ENCODE data around the gene MYL6.
"Not testable (repeated sequence)": the region's sequence is repeated elsewhere in the genome, so short reads cannot be mapped to it uniquely, and the experiment has no call there.

The MYL6 gene

DNA sequence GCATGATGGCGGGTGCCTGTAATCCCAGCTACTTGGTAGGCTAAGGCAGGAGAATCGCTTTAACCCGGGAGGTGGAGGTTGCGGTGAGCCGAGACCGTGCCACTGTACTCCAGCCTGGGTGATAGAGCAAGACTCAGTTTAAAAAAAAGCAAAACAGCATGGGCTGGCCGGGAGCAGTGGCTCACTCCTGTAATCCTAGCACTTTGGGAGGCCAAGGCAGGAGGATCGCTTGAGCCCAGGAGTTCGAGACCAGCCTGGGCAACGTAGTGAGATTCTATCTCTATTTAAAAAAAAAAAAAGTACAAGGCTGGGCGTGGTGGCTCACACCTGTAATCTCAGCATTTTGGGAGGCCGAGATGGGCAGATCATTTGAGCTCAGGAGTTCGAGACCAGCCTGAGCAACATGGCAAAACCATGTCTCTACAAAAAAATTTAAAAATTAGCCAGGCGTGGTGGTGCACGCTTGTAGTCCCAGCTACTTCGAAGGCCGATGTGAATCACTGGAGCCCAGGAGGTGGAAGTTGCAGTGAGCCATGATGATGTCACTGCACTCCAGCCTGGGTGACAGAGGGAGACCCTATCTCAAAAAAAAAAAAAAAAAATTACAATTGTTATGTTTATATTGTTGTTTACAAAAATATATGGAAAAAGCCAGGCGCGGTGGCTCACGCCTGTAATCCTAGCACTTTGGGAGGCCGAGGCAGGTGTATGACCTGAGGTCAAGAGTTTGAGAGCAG lies 1.5 kb upstream of the MYL6 start:
- DNase-seq (ENCODE audit: low spot score), result not testable (repeated sequence)

DNA sequence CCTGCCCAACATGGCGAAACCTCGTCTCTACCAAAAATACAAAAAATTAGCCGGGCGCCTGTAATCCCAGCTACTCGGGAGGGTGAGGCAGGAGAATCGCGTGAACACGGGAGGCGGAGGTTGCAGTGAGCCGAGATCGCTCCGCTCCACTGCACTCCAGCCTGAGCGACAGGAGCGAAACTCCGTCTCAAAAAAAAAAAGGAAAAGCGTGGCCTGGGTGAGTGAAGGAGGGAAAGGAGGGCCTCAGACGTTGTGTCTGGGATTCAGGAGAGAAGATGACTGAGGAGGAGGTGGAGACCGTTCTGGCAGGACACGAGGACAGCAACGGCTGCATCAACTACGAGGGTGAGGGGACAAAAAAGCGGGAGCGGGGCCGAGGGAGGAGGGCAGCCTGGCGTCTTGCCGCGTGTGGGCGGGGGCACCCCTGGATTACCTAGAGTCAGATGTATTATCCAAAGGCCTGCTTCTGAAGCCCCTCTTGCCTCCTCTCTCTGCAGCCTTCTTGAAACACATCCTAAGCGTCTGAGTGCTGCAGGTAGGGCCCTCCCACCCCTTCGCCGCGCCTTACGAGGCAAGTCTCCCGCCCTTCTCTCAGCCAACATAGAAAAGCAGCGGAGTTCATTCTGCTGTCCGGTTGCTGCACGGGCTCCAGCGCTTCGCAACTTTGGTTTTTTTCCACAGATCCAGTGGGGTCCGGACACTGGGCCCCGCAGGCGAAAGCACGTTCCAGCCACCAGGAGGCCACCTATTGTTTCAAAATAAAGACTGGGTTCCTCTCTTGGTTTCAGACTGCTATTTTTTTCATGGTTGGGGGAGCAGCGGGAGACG lies 744 bp upstream of the MYL6 start:
- peak; percentile 90 for DNase-seq (ENCODE audit: low spot score)

- peak; percentile 78 for DNase-seq (ENCODE audit: low spot score)
Observed at GRCh38 chr12:56158926-56159461, 835 bp downstream of the MYL6 start.

DNA sequence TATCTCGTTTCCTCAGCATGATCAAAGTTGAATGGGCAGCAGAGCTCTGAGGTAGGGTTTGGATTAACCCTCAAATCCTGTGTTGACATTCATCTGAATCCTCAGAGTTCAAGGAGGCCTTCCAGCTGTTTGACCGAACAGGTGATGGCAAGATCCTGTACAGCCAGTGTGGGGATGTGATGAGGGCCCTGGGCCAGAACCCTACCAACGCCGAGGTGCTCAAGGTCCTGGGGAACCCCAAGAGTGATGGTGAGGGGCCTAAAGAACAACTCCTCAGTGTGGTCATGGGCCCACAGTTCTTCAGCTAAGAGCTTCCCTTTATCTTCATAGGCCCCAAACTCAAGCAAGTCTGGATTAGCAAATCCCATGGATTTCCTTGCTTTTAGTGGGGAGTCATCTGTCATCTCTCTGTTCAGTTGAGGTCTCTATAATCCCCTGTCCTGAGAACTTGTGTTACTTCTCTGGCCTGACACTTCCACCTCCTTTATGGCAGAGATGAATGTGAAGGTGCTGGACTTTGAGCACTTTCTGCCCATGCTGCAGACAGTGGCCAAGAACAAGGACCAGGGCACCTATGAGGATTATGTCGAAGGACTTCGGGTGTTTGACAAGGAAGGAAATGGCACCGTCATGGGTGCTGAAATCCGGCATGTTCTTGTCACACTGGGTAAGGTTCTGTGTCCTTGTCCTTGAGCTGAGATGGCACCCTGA lies 1.5 kb downstream of the MYL6 start:
- DNase-seq (ENCODE audit: low spot score), result no peak

GRCh38 chr12:56160193-56160763 lies 2.1 kb downstream of the MYL6 start:
- no peak for DNase-seq (ENCODE audit: low spot score)

- no peak for DNase-seq (ENCODE audit: low spot score)
Observed at GRCh38 chr12:56160894-56161689, 2.9 kb downstream of the MYL6 start.

- DNase-seq (ENCODE audit: low spot score), result no peak
Observed at GRCh38 chr12:56161690-56162351, 3.7 kb downstream of the MYL6 start.

- no peak for DNase-seq (ENCODE audit: low spot score)
Observed at GRCh38 chr12:56162468-56163290, 4.5 kb downstream of the MYL6 start.

- no peak for DNase-seq (ENCODE audit: low spot score)
Observed at GRCh38 chr12:56163533-56164344, 5.6 kb downstream of the MYL6 start.

GRCh38 chr12:56164345-56164729 lies 6.2 kb downstream of the MYL6 start:
- no peak for DNase-seq (ENCODE audit: low spot score)

DNA sequence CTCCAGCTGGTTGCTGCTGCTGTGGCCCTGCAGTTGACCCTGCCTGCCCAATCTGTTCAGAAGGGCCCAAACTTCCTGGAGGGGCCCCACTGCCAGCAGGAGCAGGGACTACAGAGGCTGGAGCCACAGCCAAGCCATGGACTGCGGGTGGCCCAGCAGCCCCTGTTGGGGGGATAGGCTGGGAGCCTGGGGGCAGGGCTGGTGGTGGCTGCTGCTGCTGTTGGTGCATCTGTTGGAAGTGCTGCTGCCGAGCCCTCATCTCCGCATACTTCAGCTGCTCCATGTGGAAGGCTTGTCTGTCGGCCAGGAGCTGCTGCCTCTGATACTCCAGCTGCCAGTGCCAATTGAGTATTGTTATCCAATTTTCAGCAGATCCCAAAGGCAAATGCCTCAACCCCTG lies 7.2 kb downstream of the MYL6 start:
- DNase-seq (ENCODE audit: low spot score), result no peak

DNA sequence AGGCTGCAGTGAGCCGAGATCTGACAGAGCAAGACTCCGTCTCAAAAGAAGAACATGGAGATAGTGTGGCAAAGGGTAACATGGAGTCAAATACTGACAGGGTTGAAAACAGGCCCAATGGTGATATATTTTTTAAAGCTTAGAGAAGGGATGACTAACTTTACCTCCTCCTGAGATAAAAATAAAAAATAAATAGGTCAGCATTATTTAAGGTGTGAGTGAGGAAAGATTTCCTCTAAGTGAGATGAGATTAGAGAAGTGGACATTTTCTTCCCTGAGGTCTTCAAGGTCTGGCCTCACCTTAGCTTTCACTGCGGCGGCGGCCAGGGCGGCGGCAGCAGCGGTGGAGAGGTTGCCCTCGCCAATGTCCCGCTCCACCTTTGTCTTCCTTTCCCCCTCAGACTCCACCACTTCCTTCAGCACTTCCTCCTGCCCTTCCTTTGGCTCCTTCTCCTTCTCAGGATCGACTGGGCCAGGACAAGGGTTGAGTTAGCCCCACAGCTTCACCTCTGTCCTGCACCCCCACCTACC lies 11.1 kb downstream of the MYL6 start:
- DNase-seq (ENCODE audit: low spot score), result no peak

DNA sequence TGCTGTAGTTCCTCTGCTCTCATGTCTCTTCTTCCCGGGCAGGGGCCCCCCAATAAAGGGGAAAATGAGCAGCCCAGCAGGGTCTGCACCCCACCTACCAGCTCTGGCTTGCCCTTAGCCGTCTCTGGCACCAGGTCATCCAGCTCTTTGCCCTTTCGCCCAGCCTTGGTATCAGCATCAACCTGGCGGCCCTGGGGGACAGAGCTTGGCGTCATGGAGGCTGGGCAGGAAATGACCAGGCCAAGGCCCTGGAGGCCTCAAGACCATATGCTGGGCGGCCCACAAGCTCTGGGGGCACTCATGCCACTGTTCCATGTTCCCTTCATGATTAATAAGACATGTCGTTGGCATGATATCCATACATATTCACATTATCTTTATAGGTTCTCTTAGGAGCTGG lies 14.7 kb downstream of the MYL6 start:
- DNase-seq (ENCODE audit: low spot score), result no peak

GRCh38 chr12:56178347-56178746 lies 20.2 kb downstream of the MYL6 start:
- DNase-seq (ENCODE audit: low spot score), result no peak

GRCh38 chr12:56186957-56187356 lies 28.8 kb downstream of the MYL6 start:
- no peak for DNase-seq (ENCODE audit: low spot score)

DNA sequence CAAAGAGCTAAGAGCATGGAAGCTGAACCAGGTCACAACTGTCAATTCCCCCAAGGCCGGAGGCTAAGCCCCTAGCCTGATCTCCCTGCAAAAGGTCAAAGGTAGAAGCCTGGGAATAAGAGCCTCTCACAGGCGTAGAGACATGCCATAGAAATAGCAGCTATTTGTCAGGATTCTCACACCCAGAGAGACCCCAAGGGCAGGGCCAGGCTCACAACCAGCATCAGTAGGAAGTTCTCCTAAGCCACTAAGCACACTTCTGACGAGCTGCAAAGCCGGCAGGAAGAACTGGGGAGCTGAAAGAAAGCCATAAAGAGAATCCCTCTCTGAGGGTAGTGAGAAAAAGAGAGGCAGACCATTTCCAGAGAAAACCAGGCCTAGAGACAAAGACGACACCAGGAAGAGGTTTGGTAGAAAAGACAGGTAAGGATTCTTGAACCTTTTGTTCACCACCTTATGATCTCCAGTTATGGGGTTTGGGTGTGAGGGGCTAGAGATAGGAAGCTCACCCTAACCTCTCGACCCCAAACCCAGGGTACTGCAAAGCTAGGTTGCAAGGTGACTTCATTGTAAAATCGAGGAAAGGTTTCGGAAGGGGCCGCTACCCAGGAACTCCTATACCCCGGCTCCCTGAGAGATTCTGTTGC lies 30.1 kb downstream of the MYL6 start:
- peak; percentile 59 for DNase-seq (ENCODE audit: low spot score)

GRCh38 chr12:56188778-56189098 lies 30.6 kb downstream of the MYL6 start:
- no peak for DNase-seq (ENCODE audit: low spot score)
